H1 (cell line): ENCODE data around the gene GIMAP5. TPM values are rescaled to one million over a fixed set of nuclear protein-coding genes. Genes with fewer than 3 reads are reported as not detected.

Source experiments
- CTCF ChIA-PET: fragments of 300-600 bp; sonication (Branson Sonifier 250); formaldehyde crosslinking; loops from one replicate; lab custom pipeline; 2021; ENCODE audit not compliant: partially characterized antibody; lab: Charles Lee
- POLR2A ChIA-PET: fragments of 300-600 bp; sonication (Branson Sonifier 250); formaldehyde crosslinking; loops from one replicate; lab custom pipeline; 2021; ENCODE audit warnings: inconsistent platforms; ENCODE audit not compliant: partially characterized antibody; lab: Charles Lee
- DNase-seq, 2 experiments: peaks; one replicate each; pipeline versions ENCODE4 v3.0.0 to v3.0.0-alpha.2; 2010 to 2022; ENCODE audit warnings: low spot score in 2 of 2, low read depth in 1 of 2, mixed read lengths in 1 of 2
- FAIRE-seq: peaks from 2 replicates; lab custom pipeline; 2011; peaks lifted over from hg19 to GRCh38; lab: Jason Lieb, UNC
- H2AFZ ChIP-seq: 2 replicates; pipeline ENCODE4 v1.8.1; 2012; ENCODE audit warnings: low read length, inconsistent platforms
- H2AK5ac ChIP-seq: 2 replicates; pipeline ENCODE4 v1.6.1; 2013; ENCODE audit warnings: low read depth, low read length
- H2BK120ac ChIP-seq: replicated peaks from 2 replicates; pipeline ENCODE3; 2013; ENCODE audit warnings: low read depth, low read length, inconsistent platforms
- H2BK12ac ChIP-seq: 2 replicates; pipeline ENCODE4 v1.6.1; 2013; ENCODE audit warnings: low read depth, low read length
- H2BK15ac ChIP-seq: 2 replicates; pipeline ENCODE4 v1.6.1; 2013; ENCODE audit warnings: low read length
- H2BK20ac ChIP-seq: 2 replicates; pipeline ENCODE4 v1.6.1; 2013; ENCODE audit warnings: low read length
- H2BK5ac ChIP-seq: 2 replicates; pipeline ENCODE4 v1.6.1; 2013; ENCODE audit warnings: low read depth, low read length
- H3K14ac ChIP-seq: 2 replicates; pipeline ENCODE4 v1.6.1; 2013; ENCODE audit warnings: inconsistent platforms; ENCODE audit not compliant: insufficient read length
- H3K18ac ChIP-seq: 2 replicates; pipeline ENCODE4 v1.6.1; 2013; ENCODE audit warnings: low read length; ENCODE audit errors: extremely low read depth
- H3K23ac ChIP-seq: 2 replicates; pipeline ENCODE4 v1.6.1; 2013; ENCODE audit warnings: inconsistent platforms; ENCODE audit not compliant: insufficient read length
- H3K23me2 ChIP-seq: 2 replicates; pipeline ENCODE4 v1.6.1; 2013; ENCODE audit warnings: low read depth, low read length
- H3K27ac ChIP-seq: 2 replicates; pipeline ENCODE4 v1.6.1; 2011; ENCODE audit warnings: low read depth, low read length, inconsistent platforms
- H3K27me3 ChIP-seq, 4 experiments: replicated peaks in 1 of 4; 1 replicate in 1 of 4; 2 replicates in 3 of 4; pipeline versions ENCODE4 v1.6.1 to v1.8.1; 2011 to 2013; ENCODE audit warnings: low read length in 3 of 4, mild to moderate bottlenecking in 3 of 4, inconsistent platforms in 2 of 4, mixed read lengths in 2 of 4, moderate library complexity in 1 of 4; ENCODE audit not compliant: control insufficient read depth in 3 of 4, insufficient read depth in 3 of 4; ENCODE audit errors: extremely low read depth in 1 of 4
- H3K36me3 ChIP-seq, 4 experiments: 2 replicates each; pipeline versions ENCODE4 v1.6.1 to v1.8.1; 2011 to 2013; ENCODE audit warnings: mild to moderate bottlenecking in 4 of 4, low read length in 3 of 4, moderate library complexity in 2 of 4, control low read depth in 1 of 4, inconsistent platforms in 1 of 4; ENCODE audit not compliant: insufficient read depth in 4 of 4, control insufficient read depth in 2 of 4
- H3K4ac ChIP-seq: replicated peaks from 2 replicates; pipeline ENCODE3; 2013; ENCODE audit warnings: low read length, low read depth, mixed read lengths, inconsistent platforms; ENCODE audit not compliant: insufficient read length
- H3K4me1 ChIP-seq, 4 experiments: replicated peaks in 1 of 4; 1 replicate in 1 of 4; 2 replicates in 3 of 4; pipeline versions ENCODE4 v1.6.1 to v1.8.1; 2011 to 2013; ENCODE audit warnings: low read length in 3 of 4, inconsistent platforms in 2 of 4, mixed read lengths in 1 of 4; ENCODE audit not compliant: insufficient read depth in 4 of 4, control insufficient read depth in 3 of 4
- H3K4me2 ChIP-seq, 2 experiments: 2 replicates each; pipeline versions ENCODE4 v1.6.1 to v1.8.1; 2011 to 2013; ENCODE audit warnings: low read depth in 2 of 2, low read length in 2 of 2, control low read depth in 1 of 2, inconsistent platforms in 1 of 2, mild to moderate bottlenecking in 1 of 2; ENCODE audit not compliant: insufficient read depth in 1 of 2
- H3K4me3 ChIP-seq, 4 experiments: fragments of 200-600, 300-600 bp in 1 of 4; sonication (generic), shearing (Covaris generic), sonication (Bioruptor Twin) in 1 of 4; 2 replicates each; pipeline versions ENCODE4 v1.5.1 to v1.8.1; 2011 to 2016; ENCODE audit warnings: low read length in 4 of 4, low read depth in 3 of 4, control low read depth in 2 of 4, inconsistent platforms in 2 of 4, mild to moderate bottlenecking in 2 of 4, mixed read lengths in 1 of 4, moderate library complexity in 1 of 4; ENCODE audit not compliant: insufficient read depth in 2 of 4; ENCODE audit errors: extremely low read depth in 1 of 4
- H3K56ac ChIP-seq: replicated peaks from 2 replicates; pipeline ENCODE3; 2013; ENCODE audit warnings: low read depth, mild to moderate bottlenecking, mixed read lengths, low read length, inconsistent platforms; ENCODE audit not compliant: insufficient read length
- H3K79me1 ChIP-seq: 2 replicates; pipeline ENCODE4 v1.6.1; 2013; ENCODE audit warnings: low read depth, low read length, control low read depth
- H3K79me2 ChIP-seq, 2 experiments: 2 replicates each; pipeline versions ENCODE4 v1.6.1 to v1.8.1; 2012 to 2013; ENCODE audit warnings: low read length in 2 of 2, mild to moderate bottlenecking in 2 of 2, inconsistent platforms in 1 of 2; ENCODE audit not compliant: insufficient read depth in 2 of 2, control insufficient read depth in 1 of 2
- H3K9ac ChIP-seq, 4 experiments: replicated peaks in 1 of 4; 1 replicate in 1 of 4; 2 replicates in 3 of 4; pipeline versions ENCODE4 v1.6.1 to v1.8.1; 2011 to 2013; ENCODE audit warnings: low read depth in 3 of 4, low read length in 3 of 4, control low read depth in 2 of 4, mild to moderate bottlenecking in 2 of 4, moderate library complexity in 2 of 4, inconsistent platforms in 1 of 4; ENCODE audit errors: extremely low read depth in 1 of 4
- H3K9me3 ChIP-seq, 2 experiments: 2 replicates each; pipeline versions ENCODE4 v1.6.1 to v1.8.1; 2012 to 2013; ENCODE audit warnings: mild to moderate bottlenecking in 2 of 2, moderate library complexity in 2 of 2, control low read depth in 1 of 2, inconsistent platforms in 1 of 2, low read depth in 1 of 2, low read length in 1 of 2, mixed read lengths in 1 of 2; ENCODE audit not compliant: insufficient read depth in 2 of 2
- H4K20me1 ChIP-seq, 2 experiments: replicated peaks in 1 of 2; 2 replicates each; pipeline versions ENCODE3 to v1.8.1; 2011 to 2013; ENCODE audit warnings: inconsistent platforms in 2 of 2, low read length in 2 of 2, mild to moderate bottlenecking in 1 of 2; ENCODE audit not compliant: insufficient read depth in 2 of 2, control insufficient read depth in 1 of 2
- H4K5ac ChIP-seq: 2 replicates; pipeline ENCODE4 v1.6.1; 2013; ENCODE audit warnings: low read length, low read depth, mixed read lengths, inconsistent platforms; ENCODE audit not compliant: insufficient read length
- H4K8ac ChIP-seq: 2 replicates; pipeline ENCODE4 v1.8.0; 2013; ENCODE audit warnings: mild to moderate bottlenecking, moderate library complexity, low read length, inconsistent platforms; ENCODE audit not compliant: insufficient read depth; ENCODE audit errors: extremely low read depth
- H4K91ac ChIP-seq: replicated peaks from 2 replicates; pipeline ENCODE3; 2013; ENCODE audit warnings: low read length, mixed read lengths, inconsistent platforms; ENCODE audit not compliant: insufficient read length
- ASH2L ChIP-seq: fragments of 200-600, 300-600 bp; sonication (generic); IDR thresholded peaks from one replicate; pipeline ENCODE4 v1.7.1; 2017; ENCODE audit warnings: low read length
- BACH1 ChIP-seq: IDR thresholded peaks from 2 replicates; pipeline ENCODE4 v1.6.1; 2012; ENCODE audit warnings: low read length, improper control_type of control experiment
- CHD2 ChIP-seq: IDR thresholded peaks from 2 replicates; pipeline ENCODE4 v1.6.1; 2012; ENCODE audit warnings: low read length, improper control_type of control experiment
- CREB1 ChIP-seq: IDR thresholded peaks from 2 replicates; pipeline ENCODE4 v1.6.1; 2012; ENCODE audit warnings: inconsistent platforms
- EZH2 ChIP-seq: fragments of 200-600 bp; sonication (generic); IDR thresholded peaks from 2 replicates; pipeline ENCODE4 v1.7.1; 2012; ENCODE audit warnings: low read depth, mild to moderate bottlenecking, moderate library complexity, low read length, inconsistent platforms; ENCODE audit not compliant: severe bottlenecking
- FOSL1 ChIP-seq: IDR thresholded peaks from 2 replicates; pipeline ENCODE4 v1.6.1; 2011; ENCODE audit warnings: mild to moderate bottlenecking, low read depth, low read length, moderate library complexity; ENCODE audit not compliant: insufficient read depth
- GABPA ChIP-seq: IDR thresholded peaks from 2 replicates; pipeline ENCODE4 v1.6.1; 2011; ENCODE audit warnings: mild to moderate bottlenecking, low read length, moderate library complexity, borderline replicate concordance; ENCODE audit not compliant: insufficient read depth
- HDAC2 ChIP-seq, 2 experiments: fragments of 300-600 bp in 1 of 2; sonication (generic) in 1 of 2; IDR thresholded peaks; 2 replicates each; pipeline ENCODE4 v1.6.1; 2011 to 2012; ENCODE audit warnings: low read depth in 2 of 2, low read length in 2 of 2, mild to moderate bottlenecking in 2 of 2, moderate library complexity in 2 of 2, borderline replicate concordance in 1 of 2, inconsistent platforms in 1 of 2
- JUND ChIP-seq: IDR thresholded peaks from 2 replicates; pipeline ENCODE4 v1.6.1; 2011; ENCODE audit warnings: mild to moderate bottlenecking, improper control_type of control experiment, low read length
- MAFK ChIP-seq: IDR thresholded peaks from 2 replicates; pipeline ENCODE4 v1.6.1; 2012; ENCODE audit warnings: low read depth, mild to moderate bottlenecking, improper control_type of control experiment, low read length
- RAD21 ChIP-seq, 2 experiments: IDR thresholded peaks in 1 of 2; conservative IDR thresholded peaks in 1 of 2; 2 replicates each; pipeline ENCODE4 v1.6.1; 2011; ENCODE audit warnings: low read depth in 2 of 2, low read length in 2 of 2, improper control_type of control experiment in 1 of 2, inconsistent platforms in 1 of 2, mild to moderate bottlenecking in 1 of 2, moderate library complexity in 1 of 2
- RXRA ChIP-seq: IDR thresholded peaks from 2 replicates; pipeline ENCODE4 v1.6.1; 2011; ENCODE audit warnings: low read depth, mild to moderate bottlenecking, low read length, moderate library complexity; ENCODE audit not compliant: insufficient read depth
- TBP ChIP-seq: IDR thresholded peaks from 2 replicates; pipeline ENCODE4 v1.6.1; 2011; ENCODE audit warnings: low read depth, low read length, improper control_type of control experiment
- WGBS, 2 experiments: shearing (Covaris generic) in 1 of 2; methylation state at CpG; one replicate each; pipeline versions ENCODE4 v1.1.6 to v1.1.7; 2013 to 2015; ENCODE audit warnings: low lambda C conversion rate in 2 of 2, mixed read lengths in 2 of 2, inconsistent platforms in 1 of 2, low coverage in 1 of 2, missing lambda C conversion rate in 1 of 2; ENCODE audit not compliant: insufficient replicate concordance in 2 of 2, insufficient coverage in 1 of 2, insufficient read length in 1 of 2; ENCODE audit errors: extremely low coverage in 1 of 2, missing lambda C conversion rate in 1 of 2; 5-methylcytosine and 5-hydroxymethylcytosine counted together
- polyA plus RNA-seq, 7 experiments: library from polyadenylated mRNA; depleted of rRNA in 3 of 7; stranded (reverse) in 5 of 7; unstranded in 2 of 7; fragments of >200 nt in 5 of 7; fragments of 200-250 nt in 2 of 7; gene quantifications; 1 replicate in 5 of 7; 2 replicates in 1 of 7; 4 replicates in 1 of 7; pipeline versions ENCODE4 v1.2.1 to v1.2.3, GENCODE V29; 2011 to 2013; ENCODE audit warnings: missing spikeins in 2 of 7, mixed read lengths in 2 of 7
- total RNA-seq: library from RNA; stranded (reverse); fragmentation: NEBNext Ultra II Directional; extraction: Animal tissue kit (Norgen Biotek cat#: 25700); gene quantifications from 2 replicates; pipeline ENCODE4 v1.2.1, GENCODE V29; 2021

Gene GIMAP5
- total and polyA plus RNA-seq, 2 of the 8 experiments (the other 6 are each of a cell fraction or from before 2014, with no cell fraction given) = not detected

DNA sequence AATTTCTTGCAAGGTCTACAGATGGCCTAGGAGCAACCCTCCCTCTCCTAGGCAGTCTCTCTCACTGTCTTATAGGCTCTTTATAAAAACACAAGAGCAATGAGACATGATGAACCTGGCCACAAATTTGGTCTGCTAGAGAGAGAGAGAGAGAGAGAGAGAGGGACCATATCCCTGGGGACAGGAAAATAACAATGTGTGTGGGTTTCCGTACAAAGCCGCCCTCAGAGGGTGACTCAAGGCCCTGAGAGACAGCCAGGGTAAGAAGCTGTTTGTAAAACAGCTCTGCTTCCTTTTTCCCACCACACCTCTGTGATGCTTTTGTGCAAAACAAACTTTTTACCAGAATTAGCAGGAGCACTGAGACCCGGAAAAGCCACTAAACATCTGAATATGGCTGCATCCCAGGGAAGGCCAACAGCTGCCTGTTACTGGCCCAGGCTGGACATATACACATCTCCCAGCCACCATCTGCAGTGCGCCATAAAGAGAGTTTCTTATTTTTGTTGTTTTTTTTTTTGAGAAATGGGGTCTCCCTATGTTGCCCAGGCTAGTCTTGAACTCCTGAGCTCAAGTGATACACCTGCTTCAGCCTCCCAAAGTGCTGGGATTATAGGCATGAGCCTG lies 18.4 kb downstream of the GIMAP5 start:
- H2BK15ac ChIP-seq = no peak overlapping the region
- ChIA-PET CTCF (interaction anchor here (0.6 to 1.5 kb wide), 12 partner anchors 9 to 470 kb away, joined by 3 to 8 read pairs (median 3); no protein-coding TSS in a partner anchor), POLR2A (no interaction called here)
- H3K4me1 ChIP-seq = no peaks in the 10 kb centered on the region
- H3K18ac ChIP-seq = no peak overlapping the region
- H4K20me1 ChIP-seq = no peaks in the 10 kb centered on the region
- no peak overlapping the region for H3K23ac ChIP-seq
- no peaks in the 10 kb centered on the region for H3K79me2 ChIP-seq
- no peaks in the 10 kb centered on the region for H3K79me1 ChIP-seq
- H3K23me2 ChIP-seq = no peaks in the 10 kb centered on the region
- H3K4me2 ChIP-seq = no peak overlapping the region
- no peaks in the 10 kb centered on the region for H3K9me3 ChIP-seq
- H3K4me3 ChIP-seq = no peak overlapping the region
- no peak overlapping the region for H3K9ac ChIP-seq
- H4K8ac ChIP-seq = no peak overlapping the region
- H2AFZ ChIP-seq = no peak overlapping the region
- H3K36me3 ChIP-seq = no peaks in the 10 kb centered on the region
- H4K5ac ChIP-seq = no peak overlapping the region
- H2BK12ac ChIP-seq = no peak overlapping the region
- H3K56ac ChIP-seq = no peak overlapping the region
- no peak overlapping the region for H2BK120ac ChIP-seq
- H4K91ac ChIP-seq = no peak overlapping the region
- FAIRE-seq (no peak), DNase-seq (no peak)
- WGBS, 2 experiments = 68% methylated on average over 3 of the region's 4 CpGs; no CpG with 5 or more reads in 1 of the 2 experiments
- peaks cover 0 to 9% (median 3%) of the 10 kb centered on the region in 4 experiments; a peak in 3 of 7 replicates for H3K27me3 ChIP-seq
- H3K27ac ChIP-seq = no peak overlapping the region
- no peak overlapping the region for H3K4ac ChIP-seq
- no peak overlapping the region for H2AK5ac ChIP-seq
- no peak overlapping the region for H2BK5ac ChIP-seq
- H2BK20ac ChIP-seq = no peak overlapping the region
- no peak overlapping the region for H3K14ac ChIP-seq
- TF ChIP-seq HDAC2 (IDR thresholded peaks at IDR 0.05; ENCODE audit: borderline replicate concordance in 1 of 2, low read depth in 2 of 2, low read length in 2 of 2) (no peak), BACH1 (no peak), RXRA (no peak), RAD21 (IDR thresholded peaks at IDR 0.05 in 1 of 2, conservative IDR thresholded peaks at IDR 0.05 in 1 of 2; ENCODE audit: low read depth in 2 of 2, low read length in 2 of 2) (no peak), MAFK (no peak), FOSL1 (no peak), GABPA (no peak), TBP (no peak), ASH2L (no peak), JUND (no peak), CREB1 (no peak), CHD2 (no peak), EZH2 (no peak)
